Measurements from ENCODE around the gene HECW1.
"Not testable (repeated sequence)": the region's sequence is repeated elsewhere in the genome, so short reads cannot be mapped to it uniquely, and the experiment has no call there.

HECW1 gene

DNA sequence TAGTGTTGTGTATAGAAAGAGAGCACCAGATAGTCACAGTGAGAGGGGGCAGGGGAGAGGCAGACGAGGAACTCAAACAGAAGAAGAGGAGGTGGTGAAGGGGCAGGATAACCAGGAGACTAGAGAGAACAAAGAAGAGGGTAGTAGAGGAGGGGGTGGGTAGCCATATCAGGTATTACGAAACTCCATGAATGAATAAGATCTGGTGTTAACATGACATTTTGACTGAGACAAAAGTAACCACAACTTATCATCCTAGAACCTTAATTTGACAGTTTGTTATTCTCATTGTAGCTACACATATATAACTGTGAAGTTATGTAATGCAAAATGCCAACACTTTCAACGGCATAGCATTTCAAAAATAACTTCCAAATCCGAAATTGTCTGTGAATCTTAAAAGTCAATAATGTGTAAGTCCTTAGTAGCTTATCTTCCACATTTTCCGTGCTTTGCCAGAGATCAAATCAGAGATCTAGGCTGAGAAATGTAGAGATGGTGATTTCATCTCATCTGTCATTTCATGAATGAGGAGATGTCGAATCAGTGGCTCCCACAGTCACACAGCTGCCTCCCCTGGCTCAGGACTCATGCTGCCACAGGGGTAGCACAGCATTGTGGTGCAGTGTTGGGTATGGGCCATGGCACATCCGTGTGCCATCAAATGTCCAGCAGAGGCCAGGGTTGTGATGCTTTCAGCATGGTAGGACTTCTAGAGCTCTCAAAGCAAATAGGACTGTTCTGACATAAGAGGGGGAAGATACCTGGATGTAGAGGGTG lies 202.1 kb downstream of the HECW1 start:
- DNase-seq, result no peak

DNA sequence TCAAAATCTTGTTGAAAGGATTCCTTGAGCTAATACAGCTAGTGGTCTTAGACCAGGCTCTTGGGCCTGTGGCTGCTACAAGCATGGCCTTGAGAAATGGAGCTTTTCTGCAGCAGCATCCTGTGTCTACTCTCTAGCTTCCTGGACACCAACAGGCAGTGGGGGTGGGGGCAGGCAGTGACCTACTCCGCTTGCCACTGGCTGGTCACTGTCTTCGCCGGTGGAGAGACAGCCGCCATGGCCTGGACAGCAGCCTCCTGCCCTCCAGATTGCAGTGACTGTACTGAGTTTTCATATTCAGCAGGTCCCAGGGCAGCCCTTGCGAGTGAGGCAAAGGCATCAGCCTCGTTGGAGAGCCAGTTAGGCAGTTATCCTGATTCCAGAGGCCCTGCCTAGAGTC lies 204.6 kb downstream of the HECW1 start:
- DNase-seq, result no peak

DNA sequence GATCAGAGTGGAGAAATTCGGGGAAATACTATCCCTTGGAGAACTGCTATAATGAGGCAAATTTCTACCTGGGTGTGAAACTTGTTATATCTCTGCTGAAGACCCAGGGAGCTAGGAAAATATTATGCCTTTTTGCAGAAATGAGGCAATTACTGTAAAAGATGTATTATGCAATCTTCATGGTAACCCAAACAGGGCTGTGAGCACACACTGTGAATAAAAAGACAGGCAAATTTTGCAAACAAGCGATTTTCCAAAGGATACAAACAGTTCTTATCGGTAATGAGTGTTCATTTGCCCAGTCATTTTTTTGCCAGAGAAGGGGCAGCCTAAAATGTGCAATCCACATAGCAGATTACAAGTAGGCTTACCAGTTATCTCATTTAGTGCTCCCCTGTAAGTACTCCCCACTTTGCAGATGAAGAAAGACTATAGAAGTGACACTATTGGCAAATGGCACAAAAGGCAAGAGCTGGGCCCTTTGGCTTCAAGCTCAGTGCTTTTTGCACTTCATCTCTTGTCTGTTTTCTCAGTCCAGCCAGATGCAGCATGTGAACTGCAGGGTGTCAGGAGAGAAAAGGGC lies 205.8 kb downstream of the HECW1 start:
- DNase-seq, result no peak

DNA sequence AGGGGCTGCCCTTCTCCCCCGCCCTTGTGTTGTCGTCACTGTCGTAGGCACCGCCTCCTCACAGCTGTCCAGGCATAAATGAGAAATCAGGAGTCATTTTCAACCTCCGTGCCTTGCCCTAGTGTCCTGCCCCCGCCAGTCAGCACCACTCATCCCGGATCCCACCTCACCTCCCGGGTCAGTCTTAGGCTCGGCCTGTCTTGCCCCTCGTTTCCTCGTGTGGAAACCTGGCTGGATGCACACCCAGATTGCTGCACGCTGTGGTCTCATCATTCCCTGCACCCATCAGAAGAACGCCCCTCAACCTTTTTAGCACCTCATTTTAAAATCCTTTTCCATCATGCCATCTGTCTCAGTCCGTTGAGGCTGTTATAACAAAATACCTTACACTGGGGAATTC lies 213.1 kb downstream of the HECW1 start:
- no peak for DNase-seq

DNA sequence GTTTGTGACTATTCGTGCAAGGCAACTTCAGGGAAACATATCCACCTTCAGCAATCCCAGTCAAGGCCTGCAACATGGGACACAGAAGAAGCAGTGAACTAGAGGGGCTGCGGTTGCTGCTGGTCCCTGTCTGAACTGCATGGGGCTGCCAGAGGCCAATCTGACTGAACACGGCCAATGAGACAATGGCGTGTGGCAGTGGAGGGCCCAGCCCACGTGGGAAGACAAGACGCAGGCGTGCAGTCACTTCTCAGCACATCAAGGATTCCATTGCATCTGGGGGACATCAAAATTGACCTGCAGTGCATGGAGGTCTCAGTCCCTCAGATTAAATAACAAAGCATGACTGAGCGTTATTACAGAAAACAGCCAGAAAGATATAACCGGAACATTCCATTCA lies 215.9 kb downstream of the HECW1 start:
- DNase-seq, result no peak

DNA sequence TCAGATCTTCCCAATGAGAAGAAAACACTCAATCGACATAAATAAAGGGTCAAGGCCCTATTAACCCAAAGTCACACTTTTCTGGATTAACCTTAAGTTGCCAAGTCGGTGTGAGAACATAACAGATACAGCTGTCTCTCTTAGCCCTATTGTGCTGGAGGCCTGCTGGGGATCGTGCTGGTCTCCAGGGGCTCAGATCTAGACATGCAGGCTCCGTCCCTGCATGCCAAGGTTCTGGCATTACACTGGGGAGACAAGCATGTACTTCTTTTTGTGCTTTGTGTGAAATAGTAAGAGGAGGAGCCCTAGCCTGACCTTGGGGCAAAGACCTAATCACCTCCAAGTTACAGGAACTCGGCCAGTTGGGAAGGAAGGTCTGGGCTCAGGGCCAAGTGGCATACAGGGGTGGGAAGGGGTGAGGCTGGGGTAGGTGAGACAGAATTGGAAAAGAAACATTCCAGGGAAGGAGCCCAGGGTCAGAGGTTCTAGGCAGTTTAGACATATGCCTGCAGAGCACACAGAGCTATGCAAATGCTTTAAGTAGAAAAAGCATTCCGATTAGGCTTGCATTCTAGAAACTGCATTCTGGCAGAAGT lies 216.4 kb downstream of the HECW1 start:
- DNase-seq, result no peak

DNA sequence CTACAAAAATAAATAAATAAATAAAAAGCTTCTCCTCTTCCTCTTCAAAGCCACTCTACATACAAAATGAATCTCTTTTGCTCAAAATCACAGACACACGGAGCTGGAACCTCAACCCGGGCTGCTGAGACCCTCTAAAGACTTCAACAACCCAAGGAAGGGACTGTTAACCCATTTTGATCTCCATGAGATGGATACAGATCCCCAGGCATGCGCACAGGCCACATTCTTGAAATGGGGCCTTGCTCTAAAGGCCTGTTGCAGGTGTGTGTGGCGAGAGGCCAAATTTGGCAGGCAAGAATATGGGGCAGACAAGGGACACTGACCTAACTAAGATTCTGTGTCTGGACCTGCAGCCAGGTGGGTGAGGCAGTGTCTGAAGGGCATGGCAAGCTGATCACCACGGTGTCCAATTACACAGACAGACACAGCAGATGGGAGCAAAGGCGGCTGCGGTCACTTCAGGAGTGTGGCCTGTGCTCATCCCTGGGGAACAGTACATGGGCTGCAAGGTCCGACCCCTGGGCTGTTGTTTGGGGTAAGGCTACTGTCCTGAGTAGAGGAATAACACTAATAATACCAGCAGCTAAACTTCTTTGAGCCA lies 219.8 kb downstream of the HECW1 start:
- DNase-seq, result no peak

DNA sequence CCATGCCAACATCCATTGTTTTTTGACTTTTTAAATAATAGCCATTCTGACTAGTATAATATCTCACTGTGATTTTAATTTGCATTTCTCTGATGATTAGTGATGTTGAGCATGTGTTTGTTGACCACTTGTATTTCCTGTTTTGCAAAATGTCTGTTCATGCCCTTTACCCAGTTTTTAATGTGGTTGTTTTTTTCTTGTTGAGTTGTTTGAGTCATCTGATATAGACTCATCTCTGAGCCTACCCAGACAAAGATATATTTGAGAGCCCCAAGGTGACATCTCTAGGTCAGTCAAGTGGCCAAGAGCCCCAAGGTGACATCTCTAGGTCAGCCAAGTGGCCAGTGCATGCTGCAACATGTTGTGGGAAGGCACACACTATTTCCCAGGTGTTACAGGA lies 224.7 kb downstream of the HECW1 start:
- DNase-seq, result no peak

DNA sequence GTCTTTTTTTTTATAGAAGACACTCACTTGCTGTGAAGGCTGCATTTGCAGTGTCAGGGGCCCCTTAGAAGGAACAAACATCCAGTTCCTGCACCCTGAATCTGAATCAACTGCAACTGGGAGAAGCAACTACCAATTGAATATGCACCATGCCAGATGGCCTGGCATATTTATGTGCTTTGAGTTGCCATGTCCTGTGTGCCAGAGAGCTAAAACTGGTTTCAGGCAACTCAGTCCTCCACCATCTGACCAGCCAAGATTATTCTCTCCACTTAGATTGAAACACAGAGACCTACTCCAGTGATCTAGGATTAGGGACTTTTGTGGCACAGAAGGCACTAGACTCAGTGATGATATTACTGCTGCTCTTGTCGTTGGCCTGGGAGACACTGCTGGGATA lies 225.4 kb downstream of the HECW1 start:
- no peak for DNase-seq

DNA sequence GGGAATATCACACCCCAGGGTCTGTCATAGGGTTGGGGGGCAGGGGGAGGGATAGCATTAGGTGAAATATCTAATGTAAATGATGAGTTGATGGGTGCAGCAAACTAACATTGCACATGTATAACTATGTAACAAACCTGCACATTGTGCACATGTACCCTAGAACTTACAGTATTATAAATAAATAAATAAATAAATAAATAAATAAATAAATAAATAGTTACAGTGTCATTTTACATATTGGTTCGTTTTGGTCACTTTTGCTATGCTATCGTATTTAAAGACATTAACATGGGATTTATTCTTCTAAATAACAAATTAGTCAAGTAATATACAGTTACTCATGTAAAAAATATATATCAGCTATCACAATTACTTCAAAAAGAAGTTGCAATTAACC lies 228.7 kb downstream of the HECW1 start:
- DNase-seq, result no peak

DNA sequence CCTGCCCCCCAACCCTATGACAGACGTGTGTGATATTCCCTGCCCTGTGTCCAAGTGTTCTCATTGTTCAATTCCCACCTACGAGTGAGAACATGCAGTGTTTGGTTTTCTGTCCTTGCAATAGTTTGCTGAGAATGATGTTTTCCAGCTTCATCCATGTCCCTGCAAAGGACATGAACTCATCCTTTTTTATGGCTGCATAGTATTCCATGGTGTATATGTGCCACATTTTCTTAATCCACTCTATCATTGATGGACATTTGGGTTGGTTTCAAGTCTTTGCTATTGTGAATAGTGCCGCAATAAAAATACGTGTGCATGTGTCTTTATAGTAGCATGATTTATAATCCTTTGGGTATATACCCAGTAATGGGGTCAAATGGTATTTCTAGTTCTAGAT lies 231.0 kb downstream of the HECW1 start:
- DNase-seq, result not testable (repeated sequence)

DNA sequence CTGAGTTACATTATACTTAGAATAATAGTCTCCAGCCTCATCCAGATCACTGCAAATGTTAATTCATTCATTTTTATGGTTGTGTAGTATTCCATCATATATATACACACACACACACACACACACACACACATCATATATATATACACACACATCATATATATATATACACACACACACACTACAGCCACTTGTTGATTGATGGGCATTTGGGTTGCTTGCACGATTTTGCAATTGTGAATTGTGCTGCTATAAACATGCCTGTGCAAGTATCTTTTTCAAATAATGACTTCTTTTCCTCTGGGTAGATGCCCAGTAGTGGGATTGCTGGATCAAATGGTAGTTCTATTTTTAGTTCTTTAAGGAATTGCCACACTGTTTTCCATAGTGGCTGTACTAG lies 233.2 kb downstream of the HECW1 start:
- DNase-seq, result not testable (repeated sequence)

DNA sequence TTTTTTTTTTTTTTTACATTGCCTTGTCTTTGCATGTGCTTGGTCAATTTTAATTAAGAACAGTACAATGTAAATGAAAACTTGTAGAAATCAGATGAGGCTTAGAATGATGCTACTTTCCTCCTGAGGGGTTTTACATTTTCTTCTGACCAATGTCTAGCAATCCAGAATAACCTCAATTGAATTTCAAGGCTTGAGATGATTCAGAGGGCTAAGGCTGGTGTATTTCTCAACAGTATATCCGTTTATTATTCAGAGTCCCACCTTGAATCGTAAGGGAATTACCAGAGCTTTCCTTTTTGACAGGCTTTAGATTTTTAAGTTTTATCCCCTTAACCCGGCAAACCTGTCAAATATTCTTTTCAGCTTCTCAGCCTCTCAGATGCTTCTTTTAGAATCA lies 239.2 kb downstream of the HECW1 start:
- no peak for DNase-seq

DNA sequence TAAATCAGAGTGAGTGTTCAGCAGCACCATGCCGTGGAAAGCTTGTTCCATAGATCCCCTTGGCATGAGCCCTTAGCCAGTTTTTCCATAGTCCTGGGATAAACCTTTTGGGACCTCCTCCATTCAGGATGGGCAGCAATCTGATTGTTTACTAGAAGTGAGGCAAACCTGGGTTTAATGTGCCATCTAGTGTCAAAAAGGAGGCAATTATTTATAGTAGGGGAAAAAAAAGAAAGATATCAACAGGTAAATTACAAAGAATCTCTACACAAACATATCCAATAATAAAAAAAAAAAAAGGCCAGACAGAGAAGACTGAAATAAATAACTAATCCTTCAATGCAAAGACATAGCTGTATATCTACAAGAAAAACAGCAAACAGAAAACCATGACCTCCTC lies 241.5 kb downstream of the HECW1 start:
- no peak for DNase-seq

DNA sequence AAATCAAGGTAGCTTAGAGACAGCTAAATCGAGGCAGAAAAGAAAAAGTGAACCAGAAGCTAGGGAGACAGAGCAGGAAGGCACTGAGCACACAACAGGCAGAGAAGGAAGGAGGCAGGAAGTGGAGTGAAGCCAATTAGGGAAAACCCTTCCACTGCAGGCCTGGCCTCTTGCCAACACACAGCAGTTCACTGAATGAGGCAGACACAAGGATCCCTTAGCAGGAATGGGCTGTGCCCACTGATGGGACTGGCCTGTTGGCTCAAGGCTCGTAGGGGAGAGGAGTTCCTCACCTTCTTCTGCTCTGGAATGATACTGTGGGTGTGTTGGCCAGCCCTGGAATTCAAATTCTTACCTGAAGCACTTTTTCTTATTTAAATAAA lies 250.2 kb downstream of the HECW1 start:
- no peak for DNase-seq

DNA sequence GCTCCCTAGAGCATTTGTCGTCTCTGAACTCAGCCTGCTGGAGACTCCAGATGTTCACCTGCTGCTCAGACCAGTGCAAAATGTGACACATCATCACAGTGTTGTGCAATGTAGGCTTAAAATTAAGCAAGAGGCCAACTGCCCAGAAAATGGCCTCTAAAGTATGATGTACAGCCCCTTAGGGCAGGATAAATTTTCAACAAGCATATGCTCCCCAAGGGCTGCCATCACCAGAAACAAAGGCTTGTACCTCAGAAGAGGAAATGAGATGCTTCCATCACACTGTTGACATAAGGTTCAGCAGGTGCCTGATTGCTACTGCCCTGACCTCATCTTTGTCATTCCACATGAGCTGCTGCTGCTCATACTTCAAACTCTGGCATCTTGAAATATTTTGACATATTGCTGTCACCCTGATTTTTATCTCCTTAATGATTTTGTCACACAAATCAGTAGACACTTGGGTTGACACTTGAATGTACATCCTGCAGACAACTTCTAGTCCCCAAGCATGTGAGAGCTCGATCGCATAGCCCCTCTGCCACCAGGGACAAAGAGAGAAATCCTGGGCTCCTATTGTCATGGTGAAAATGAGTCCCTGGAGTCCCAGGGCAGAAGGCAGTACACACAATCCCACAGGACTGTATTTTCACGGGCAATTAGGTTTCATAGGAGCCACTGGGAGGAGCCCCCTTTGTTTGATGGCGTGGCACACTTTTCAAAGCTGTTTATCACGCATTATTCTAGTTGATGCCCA lies 250.8 kb downstream of the HECW1 start:
- no peak for DNase-seq

DNA sequence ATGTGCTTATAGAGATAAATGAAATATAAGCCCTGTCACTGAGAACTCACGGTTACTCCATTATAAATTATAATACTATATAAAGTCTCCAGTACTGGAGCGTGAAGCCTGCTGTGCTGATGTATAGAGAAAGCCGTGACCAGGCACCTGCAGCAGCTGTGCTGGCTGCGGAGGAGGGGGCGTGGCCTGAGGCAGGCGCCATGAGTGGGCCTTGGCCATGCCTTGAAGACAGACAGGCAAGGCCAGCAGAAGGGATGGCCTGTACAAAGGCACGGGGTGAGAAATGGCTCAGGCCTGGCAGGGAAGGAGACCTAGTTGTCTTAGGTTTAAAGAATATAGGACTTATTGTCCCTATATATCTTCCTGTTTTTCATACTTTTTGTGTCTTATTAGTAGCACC lies 251.9 kb downstream of the HECW1 start:
- no peak for DNase-seq

DNA sequence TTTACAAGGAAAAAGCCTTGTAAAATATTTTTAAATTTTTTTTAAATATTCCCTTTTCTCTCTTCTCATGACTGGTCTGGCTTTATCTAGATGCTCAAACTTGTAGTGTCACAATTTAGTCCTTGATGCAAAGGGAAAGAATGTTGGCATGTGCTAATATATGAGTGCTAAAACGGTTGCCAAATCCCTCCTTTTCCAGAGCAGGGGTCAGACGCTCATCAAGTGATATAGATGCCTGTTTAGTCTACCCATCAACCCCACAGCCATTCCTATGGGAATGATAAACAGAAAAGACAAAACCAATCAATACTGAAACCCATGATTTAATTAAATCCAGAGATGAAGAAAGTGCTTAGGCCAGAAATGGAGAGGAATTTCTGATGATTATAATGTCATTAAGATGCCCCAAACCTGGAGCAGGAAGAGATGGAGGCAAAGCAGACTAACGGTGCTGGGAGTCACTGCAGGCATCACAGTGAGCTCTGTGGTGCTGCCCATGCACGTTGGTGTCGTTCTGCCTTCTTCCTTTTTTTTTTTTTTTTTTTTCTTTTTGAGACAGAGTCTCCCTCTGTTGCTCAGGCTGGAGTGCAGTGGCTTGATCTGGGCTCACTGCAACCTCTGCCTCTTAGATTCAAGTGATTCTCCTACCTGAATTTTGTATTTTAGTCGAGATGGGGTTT lies 260.4 kb downstream of the HECW1 start:
- no peak for DNase-seq

DNA sequence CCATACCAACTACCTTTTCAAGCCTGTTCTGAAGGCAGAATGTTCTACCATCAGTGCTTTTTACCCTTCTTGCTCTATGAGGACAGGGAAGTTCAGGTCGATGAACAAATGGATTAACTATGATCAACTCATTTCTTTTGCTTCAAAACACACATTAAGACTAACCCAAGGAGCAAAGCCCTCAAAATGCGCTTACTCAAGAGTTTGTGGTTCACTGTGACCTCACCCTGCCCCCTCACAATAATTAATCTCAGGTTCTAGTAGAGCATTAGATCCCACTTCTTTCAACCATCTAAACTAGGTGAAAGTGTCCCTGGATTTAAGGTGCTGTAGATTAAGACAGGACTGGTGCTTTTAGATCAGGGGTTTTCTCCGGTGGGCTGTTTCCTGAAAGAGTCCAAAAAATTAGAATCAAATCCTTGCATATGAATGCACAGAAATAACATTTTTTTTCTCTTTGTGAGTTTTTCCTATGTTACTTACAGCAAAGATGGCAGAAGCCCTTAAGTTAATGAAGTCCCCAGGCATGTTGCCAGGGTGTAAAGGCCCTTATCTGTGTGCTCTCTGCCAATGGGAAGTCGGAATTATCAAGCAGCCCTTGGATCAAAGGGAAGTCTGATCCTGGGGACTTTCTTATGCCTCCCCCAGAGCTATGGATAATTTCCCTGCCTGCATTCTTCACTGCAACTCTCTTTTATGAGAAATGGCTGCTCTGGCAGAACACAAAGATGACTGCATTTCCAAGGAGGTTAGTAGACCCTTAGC lies 264.9 kb downstream of the HECW1 start:
- no peak for DNase-seq

DNA sequence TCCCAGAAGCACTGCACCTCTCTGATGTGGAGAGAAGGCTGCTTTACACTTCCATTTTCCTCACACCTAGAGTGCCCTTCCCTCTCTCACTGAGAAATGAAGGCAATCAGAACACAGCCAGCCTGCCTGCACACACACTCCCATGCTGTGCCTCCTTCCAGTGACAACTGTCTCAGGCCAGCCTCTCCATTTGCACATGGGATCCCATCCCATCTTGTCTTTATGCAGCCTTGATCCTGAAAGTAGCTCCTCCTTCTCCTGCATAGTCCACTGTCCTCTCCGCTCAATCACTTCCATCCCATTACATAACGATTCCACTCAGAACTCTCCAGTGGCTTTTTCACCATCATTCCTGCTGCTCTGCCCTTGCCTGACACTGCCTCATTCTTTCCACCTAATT lies 266.8 kb downstream of the HECW1 start:
- DNase-seq, result no peak

DNA sequence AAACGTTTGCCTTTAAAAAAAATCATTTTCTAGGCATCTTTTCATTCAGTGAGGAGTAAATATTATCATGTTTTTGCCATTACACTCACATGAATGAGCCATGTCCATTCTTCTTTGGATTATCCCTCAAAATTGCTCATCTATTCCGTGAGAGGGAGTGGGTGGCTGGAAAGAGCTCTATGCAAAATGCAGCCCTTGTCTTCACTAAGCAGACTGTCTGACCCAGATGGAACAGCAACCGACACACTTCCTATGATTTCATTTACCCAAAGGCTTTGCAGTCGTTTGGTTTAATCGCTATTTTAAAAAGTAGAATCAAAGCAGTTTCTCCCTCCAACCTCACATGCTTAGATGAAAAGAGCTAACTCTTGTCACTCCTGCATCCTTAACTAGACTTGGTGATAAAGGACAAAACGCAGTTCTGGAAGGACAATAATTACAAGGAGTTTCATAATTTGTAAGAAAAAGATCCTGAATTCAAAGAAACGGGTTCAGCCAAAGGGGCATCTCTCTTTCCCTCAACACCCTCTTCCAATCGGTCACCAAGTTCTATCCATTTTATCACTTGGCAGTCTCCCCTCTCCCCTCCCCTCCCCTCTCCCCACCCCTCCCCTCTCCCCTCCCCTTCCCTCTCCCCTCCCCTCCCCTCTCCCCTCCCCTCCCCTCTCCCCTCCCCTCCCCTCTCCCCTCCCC lies 272.3 kb downstream of the HECW1 start:
- no peak for DNase-seq

DNA sequence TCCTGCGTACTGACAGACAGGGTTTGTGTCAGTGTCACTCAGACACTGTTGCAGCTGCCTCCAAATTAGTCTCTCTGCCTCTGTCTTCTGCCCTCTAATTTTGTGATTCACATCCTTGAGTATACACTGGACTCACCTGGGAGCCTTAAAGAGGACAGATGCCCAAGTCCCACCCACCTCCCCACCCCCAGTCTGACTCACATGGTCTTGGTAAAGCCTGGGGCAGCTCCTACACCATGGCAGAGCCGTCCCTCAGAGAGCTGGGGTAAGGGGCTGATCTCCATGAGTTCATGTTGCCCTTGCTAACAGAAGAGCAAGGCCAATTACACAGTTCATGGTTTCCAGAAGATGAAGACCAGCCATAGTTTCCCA lies 272.8 kb downstream of the HECW1 start:
- no peak for DNase-seq
